NAMALWA (cell line): ENCODE measurements around the gene VAT1L.
A peak's percentile ranks its signal among the peaks of the same experiment; 100 is the strongest.

Experiments used
- DNase-seq: peaks from one replicate; pipeline ENCODE4 v3.0.0-alpha.2; 2015; ENCODE audit warnings: low spot score

VAT1L gene

DNA sequence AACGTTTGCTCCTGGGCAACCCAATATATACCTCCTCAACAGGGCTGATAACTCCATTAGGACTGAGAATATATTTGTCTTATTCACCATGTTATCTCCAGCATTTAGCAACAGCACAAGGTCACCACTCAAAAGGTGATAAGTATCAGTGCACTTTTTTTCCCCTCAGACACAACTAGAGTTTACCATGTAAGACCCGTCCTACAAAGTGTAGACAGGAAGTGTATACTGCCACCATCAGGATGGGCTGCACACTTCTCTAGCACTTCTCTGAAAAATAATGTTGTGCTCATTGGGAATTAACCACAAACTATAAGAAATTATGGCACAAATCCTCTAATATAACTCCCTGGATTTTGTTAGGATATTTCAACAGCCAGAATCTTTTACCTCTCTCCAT lies 5.7 kb upstream of the VAT1L start:
- DNase-seq = peak; percentile 50

- no peak for DNase-seq
These were observed 3.7 kb upstream of the VAT1L start for GRCh38 chr16:77784441-77785372.

GRCh38 chr16:77785373-77785764 lies 3.0 kb upstream of the VAT1L start:
- DNase-seq = no peak

GRCh38 chr16:77786186-77786847 lies 2.0 kb upstream of the VAT1L start:
- no peak for DNase-seq

DNA sequence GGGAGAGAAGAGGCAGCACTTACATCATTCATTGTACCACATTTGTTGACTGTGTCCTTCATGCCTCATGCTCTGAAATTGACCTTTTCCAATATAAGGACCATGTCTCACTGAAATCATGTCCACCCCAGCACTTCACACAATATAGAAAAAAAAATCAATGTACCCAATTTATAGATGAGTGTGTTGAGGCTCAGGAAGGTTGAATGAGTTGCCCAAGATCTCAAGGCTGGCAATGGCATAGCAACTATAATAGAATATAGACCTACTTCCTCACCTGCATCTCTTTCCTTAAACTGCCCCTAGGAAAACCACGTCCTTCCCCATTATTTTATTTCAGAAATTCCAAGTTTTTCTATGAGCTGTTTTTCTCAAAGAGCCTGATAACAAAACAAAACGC lies 912 bp upstream of the VAT1L start:
- DNase-seq = no peak

- no peak for DNase-seq
These were observed 983 bp downstream of the VAT1L start for GRCh38 chr16:77789085-77790008.

- no peak for DNase-seq
These were observed 1.6 kb downstream of the VAT1L start for GRCh38 chr16:77790009-77790372.

- DNase-seq = no peak
These were observed 2.5 kb downstream of the VAT1L start for GRCh38 chr16:77790912-77791311.

DNA sequence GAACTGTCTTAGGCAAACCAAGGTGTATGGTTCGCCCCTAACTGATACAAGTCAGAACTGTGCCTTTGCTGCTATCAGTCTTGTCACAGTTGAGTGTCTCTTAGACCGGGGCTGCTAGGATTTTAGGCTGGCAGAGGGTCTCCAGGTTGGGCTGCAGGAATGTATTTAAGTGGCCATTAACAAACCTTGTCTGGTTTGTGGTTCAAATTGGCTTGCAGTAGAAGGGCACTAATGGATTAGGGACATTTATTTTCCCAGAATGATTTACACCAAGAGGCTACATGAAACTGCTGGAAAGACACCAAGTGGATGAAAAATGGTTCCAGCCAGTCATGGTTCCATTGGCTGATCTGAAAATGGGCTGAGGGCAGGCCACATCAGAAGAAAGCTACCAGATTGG lies 5.1 kb downstream of the VAT1L start:
- DNase-seq = no peak

DNA sequence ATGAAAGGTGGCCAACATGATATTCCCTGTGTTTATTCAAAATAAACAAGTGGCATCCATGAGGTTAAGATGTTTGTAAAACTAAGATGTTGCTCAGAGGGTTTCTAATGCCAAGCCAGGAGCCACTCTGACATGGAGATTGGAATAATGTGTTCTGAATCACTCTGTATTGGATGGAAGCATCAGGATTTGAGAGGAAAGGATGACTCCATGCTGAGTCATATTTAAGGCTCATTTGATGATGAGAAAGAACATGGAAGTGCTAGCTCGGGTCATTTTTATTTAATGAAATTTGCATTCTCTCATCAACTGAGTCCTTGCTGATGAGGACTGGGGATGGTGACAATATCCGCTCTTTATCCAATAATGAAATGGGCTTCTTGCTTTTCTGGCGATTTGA lies 6.2 kb downstream of the VAT1L start:
- no peak for DNase-seq

- DNase-seq = no peak
These were observed 13.5 kb downstream of the VAT1L start for GRCh38 chr16:77801817-77802216.

GRCh38 chr16:77805398-77805797 lies 17.0 kb downstream of the VAT1L start:
- no peak for DNase-seq

- no peak for DNase-seq
These were observed 18.7 kb downstream of the VAT1L start for GRCh38 chr16:77807021-77807420.

GRCh38 chr16:77812856-77813500 lies 24.6 kb downstream of the VAT1L start:
- DNase-seq = no peak

- no peak for DNase-seq
These were observed 27.9 kb downstream of the VAT1L start for GRCh38 chr16:77816293-77816692.

- DNase-seq = no peak
These were observed 32.0 kb downstream of the VAT1L start for GRCh38 chr16:77820340-77820739.

DNA sequence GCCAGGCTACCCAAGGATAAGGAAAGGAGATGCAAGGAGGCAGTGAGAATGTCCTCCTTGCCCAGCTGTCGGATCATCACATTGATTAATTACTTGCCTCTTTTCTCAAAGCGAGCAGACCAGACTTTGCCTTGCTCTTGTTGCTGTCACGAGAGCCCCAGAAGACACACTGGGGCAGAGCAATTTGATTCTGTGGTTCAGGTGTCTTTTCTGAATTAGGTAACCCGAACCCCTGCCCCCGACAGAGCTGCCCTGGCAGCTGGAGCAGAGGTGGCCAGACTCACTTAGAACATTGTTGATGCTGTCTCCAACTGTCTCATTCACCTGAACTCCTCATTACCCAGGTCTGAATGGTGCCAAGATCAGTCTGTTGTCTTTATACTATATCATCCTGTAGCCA lies 34.3 kb downstream of the VAT1L start:
- DNase-seq = no peak

GRCh38 chr16:77823067-77823466 lies 34.7 kb downstream of the VAT1L start:
- DNase-seq = no peak

GRCh38 chr16:77825196-77825595 lies 36.8 kb downstream of the VAT1L start:
- no peak for DNase-seq

- no peak for DNase-seq
These were observed 38.7 kb downstream of the VAT1L start for GRCh38 chr16:77827032-77827431.

GRCh38 chr16:77833921-77834634 lies 45.7 kb downstream of the VAT1L start:
- no peak for DNase-seq
